OCI-LY7 (cell line): ENCODE results near the gene ACD.

Experiments
- CTCF ChIP-seq: fragments of 200-600 bp; sonication (generic); conservative IDR thresholded peaks from 2 replicates; pipeline ENCODE4 v1.5.1; 2014; ENCODE audit warnings: mild to moderate bottlenecking, antibody characterized with exemption, low read length, moderate library complexity, mixed read lengths
- EZH2phosphoT487 ChIP-seq: fragments of 200-600 bp; sonication (generic); IDR thresholded peaks from 2 replicates; pipeline ENCODE4 v1.6.1; 2018; ENCODE audit warnings: low read depth, borderline replicate concordance, mild to moderate bottlenecking, mixed run types, antibody characterized with exemption, low read length, moderate library complexity, mixed read lengths

GRCh38 chr16:67652578-67653127 is 7.4 kb downstream of the ACD start:
- TF ChIP-seq CTCF (no peak), EZH2phosphoT487 (no peak)
